Coronary artery (tissue), 2 donors: ENCODE data around the gene GRB10.

ENCODE experiments used
- DNase-seq: peaks from one replicate; pipeline ENCODE4 v3.0.0-alpha.2; 2017; ENCODE audit warnings: low spot score
- H3K27ac ChIP-seq, 2 donors: fragments of 200-600 bp; sonication (generic); one replicate each; pipeline ENCODE4 v1.5.1; 2016 to 2019
- H3K4me3 ChIP-seq: fragments of 200-600 bp; sonication (generic); 2 replicates; pipeline ENCODE4 v1.5.1; 2016; ENCODE audit warnings: mild to moderate bottlenecking, moderate library complexity
- CTCF ChIP-seq: fragments of 200-600 bp; sonication (generic); IDR thresholded peaks from one replicate; pipeline ENCODE4 v1.5.1; 2019; ENCODE audit warnings: antibody characterized with exemption

Gene GRB10

GRCh38 chr7:50707236-50708006 is 75.3 kb downstream of the GRB10 start:
- no peak overlapping the region for H3K4me3 ChIP-seq
- TF ChIP-seq CTCF: no peak
- H3K27ac ChIP-seq: peak overlapping the region; percentile 39 to 59
- no peak for DNase-seq

GRCh38 chr7:50706469-50706937 is 76.2 kb downstream of the GRB10 start:
- no peak for DNase-seq
- H3K4me3 ChIP-seq: no peak overlapping the region
- no peak for TF ChIP-seq CTCF
- H3K27ac ChIP-seq: no peak overlapping the region

- H3K4me3 ChIP-seq: no peak overlapping the region
- DNase-seq: no peak
- no peak overlapping the region for H3K27ac ChIP-seq
- no peak for TF ChIP-seq CTCF
Measured at GRCh38 chr7:50704844-50705243, 77.9 kb downstream of the GRB10 start.

GRCh38 chr7:50703654-50704053 is 79.0 kb downstream of the GRB10 start:
- H3K4me3 ChIP-seq: no peak overlapping the region
- DNase-seq: no peak
- H3K27ac ChIP-seq: no peak overlapping the region
- no peak for TF ChIP-seq CTCF

- DNase-seq: no peak
- Histone ChIP-seq H3K27ac (no peak overlapping the region), H3K4me3 (no peak overlapping the region)
- TF ChIP-seq CTCF: no peak
Measured at GRCh38 chr7:50699143-50699542, 83.6 kb downstream of the GRB10 start.

- no peak for TF ChIP-seq CTCF
- Histone ChIP-seq H3K4me3 (no peak overlapping the region), H3K27ac (no peak overlapping the region)
- DNase-seq: no peak
Measured at GRCh38 chr7:50697748-50698147, 84.9 kb downstream of the GRB10 start.

GRCh38 chr7:50696810-50697582 is 85.7 kb downstream of the GRB10 start:
- no peak for DNase-seq
- peak; percentile 30 for TF ChIP-seq CTCF
- Histone ChIP-seq H3K4me3 (no peak overlapping the region), H3K27ac (no peak overlapping the region)
